H9 (cell line): ENCODE measurements around the gene MYOZ2. TPM values are rescaled to one million over a fixed set of nuclear protein-coding genes. Genes with fewer than 3 reads are reported as not detected.

Experiments
- DNase-seq: peaks from one replicate; pipeline ENCODE4 v3.0.0-alpha.2; 2017
- H2AFZ ChIP-seq: one replicate; pipeline ENCODE4 v1.6.1; 2013; ENCODE audit warnings: mild to moderate bottlenecking, low read length, control low read depth, moderate library complexity
- H2AK5ac ChIP-seq: 2 replicates; pipeline ENCODE4 v1.6.1; 2013; ENCODE audit warnings: low read length, control low read depth, mixed read lengths; ENCODE audit not compliant: insufficient read length
- H2BK120ac ChIP-seq: one replicate; pipeline ENCODE4 v1.6.1; 2013; ENCODE audit warnings: low read depth, mild to moderate bottlenecking, low read length, control low read depth, inconsistent platforms; ENCODE audit not compliant: poor library complexity, severe bottlenecking
- H2BK12ac ChIP-seq: 2 replicates; pipeline ENCODE4 v1.6.1; 2013; ENCODE audit warnings: low read length, control low read depth, mixed read lengths, low read depth; ENCODE audit not compliant: insufficient read length
- H2BK15ac ChIP-seq: 2 replicates; pipeline ENCODE4 v1.6.1; 2013; ENCODE audit warnings: low read depth, low read length, control low read depth
- H2BK20ac ChIP-seq: one replicate; pipeline ENCODE4 v1.6.1; 2013; ENCODE audit warnings: low read depth, mild to moderate bottlenecking, low read length, control low read depth, inconsistent platforms; ENCODE audit not compliant: poor library complexity, severe bottlenecking
- H2BK5ac ChIP-seq: 2 replicates; pipeline ENCODE4 v1.6.1; 2013; ENCODE audit warnings: low read length, control low read depth, mixed read lengths; ENCODE audit not compliant: insufficient read length
- H3K14ac ChIP-seq: 2 replicates; pipeline ENCODE4 v1.6.1; 2013; ENCODE audit warnings: low read length, control low read depth; ENCODE audit not compliant: insufficient read depth
- H3K18ac ChIP-seq: 2 replicates; pipeline ENCODE4 v1.6.1; 2013; ENCODE audit warnings: low read depth, mild to moderate bottlenecking, mixed read lengths, low read length, control low read depth; ENCODE audit not compliant: insufficient read length
- H3K23ac ChIP-seq: 2 replicates; pipeline ENCODE4 v1.6.1; 2013; ENCODE audit warnings: low read length, control low read depth, mixed read lengths, low read depth; ENCODE audit not compliant: insufficient read length
- H3K23me2 ChIP-seq: 2 replicates; pipeline ENCODE4 v1.6.1; 2013; ENCODE audit warnings: low read depth, mild to moderate bottlenecking, mixed read lengths, low read length, control low read depth; ENCODE audit not compliant: insufficient read length, poor library complexity, severe bottlenecking
- H3K27ac ChIP-seq: 2 replicates; pipeline ENCODE4 v1.5.1; 2013; ENCODE audit warnings: low read length, control low read depth, mixed read lengths, low read depth; ENCODE audit not compliant: insufficient read length
- H3K27me3 ChIP-seq: 2 replicates; pipeline ENCODE4 v1.6.1; 2013; ENCODE audit warnings: low read length, control low read depth, inconsistent platforms; ENCODE audit not compliant: insufficient read depth
- H3K4ac ChIP-seq: 2 replicates; pipeline ENCODE4 v1.6.1; 2013; ENCODE audit warnings: low read depth, mild to moderate bottlenecking, control low read depth, inconsistent platforms, low read length, moderate library complexity
- H3K4me1 ChIP-seq: 2 replicates; pipeline ENCODE4 v1.6.1; 2013; ENCODE audit warnings: low read length, control low read depth, inconsistent platforms; ENCODE audit not compliant: insufficient read depth
- H3K4me2 ChIP-seq: 2 replicates; pipeline ENCODE4 v1.6.1; 2013; ENCODE audit warnings: low read length, control low read depth, mixed read lengths; ENCODE audit not compliant: insufficient read length, insufficient read depth
- H3K56ac ChIP-seq: 2 replicates; pipeline ENCODE4 v1.6.1; 2013; ENCODE audit warnings: low read depth, mild to moderate bottlenecking, mixed read lengths, low read length, control low read depth; ENCODE audit not compliant: insufficient read length
- H3K79me1 ChIP-seq: 2 replicates; pipeline ENCODE4 v1.6.1; 2013; ENCODE audit warnings: low read depth, mild to moderate bottlenecking, moderate library complexity, low read length, control low read depth, inconsistent platforms; ENCODE audit not compliant: insufficient read depth, poor library complexity, severe bottlenecking
- H3K79me2 ChIP-seq: 2 replicates; pipeline ENCODE4 v1.6.1; 2013; ENCODE audit warnings: low read length, control low read depth, inconsistent platforms; ENCODE audit not compliant: insufficient read depth
- H3K9ac ChIP-seq: 2 replicates; pipeline ENCODE4 v1.6.1; 2013; ENCODE audit warnings: low read length, control low read depth, mixed read lengths; ENCODE audit not compliant: insufficient read length; ENCODE audit errors: extremely low read depth
- H3K9me3 ChIP-seq: one replicate; pipeline ENCODE4 v1.6.1; 2013; ENCODE audit warnings: low read depth, low read length, inconsistent platforms; ENCODE audit not compliant: control insufficient read depth
- H3T11ph ChIP-seq: one replicate; pipeline ENCODE4 v1.6.1; 2013; ENCODE audit warnings: mild to moderate bottlenecking, low read length, control low read depth, inconsistent platforms
- H4K20me1 ChIP-seq: one replicate; pipeline ENCODE4 v1.6.1; 2013; ENCODE audit not compliant: control insufficient read depth, insufficient read length, insufficient read depth
- H4K5ac ChIP-seq: 2 replicates; pipeline ENCODE4 v1.6.1; 2013; ENCODE audit warnings: low read depth, mild to moderate bottlenecking, mixed read lengths, low read length, control low read depth; ENCODE audit not compliant: insufficient read length
- H4K8ac ChIP-seq: replicated peaks from 2 replicates; pipeline ENCODE4 v1.6.1; 2013; ENCODE audit warnings: low read length, control low read depth, mixed read lengths, low read depth; ENCODE audit not compliant: insufficient read length
- H4K91ac ChIP-seq: 2 replicates; pipeline ENCODE4 v1.6.1; 2013; ENCODE audit warnings: low read depth, mild to moderate bottlenecking, moderate library complexity, mixed read lengths, low read length, control low read depth; ENCODE audit not compliant: insufficient read length
- H3K27ac Mint-ChIP-seq, 3 experiments: 2 replicates in 2 of 3; 3 replicates in 1 of 3; pipeline ENCODE4 v1.8.0; 2020 to 2021; ENCODE audit warnings: mixed read lengths in 3 of 3, mild to moderate bottlenecking in 1 of 3, moderate library complexity in 1 of 3
- H3K27me3 Mint-ChIP-seq: 2 replicates; pipeline ENCODE4 v1.8.0; 2021; ENCODE audit warnings: low read depth, mild to moderate bottlenecking, moderate library complexity, mixed read lengths
- H3K36me3 Mint-ChIP-seq, 3 experiments: 2 replicates in 2 of 3; 3 replicates in 1 of 3; pipeline ENCODE4 v1.8.0; 2020 to 2021; ENCODE audit warnings: low read depth in 3 of 3, mixed read lengths in 3 of 3; ENCODE audit not compliant: insufficient read depth in 1 of 3
- H3K4me1 Mint-ChIP-seq, 2 experiments: 2 replicates each; pipeline ENCODE4 v1.8.0; 2020; ENCODE audit warnings: mixed read lengths in 2 of 2
- H3K4me3 Mint-ChIP-seq, 2 experiments: 2 replicates in 1 of 2; 3 replicates in 1 of 2; pipeline ENCODE4 v1.8.0; 2020 to 2021; ENCODE audit warnings: mild to moderate bottlenecking in 2 of 2, mixed read lengths in 2 of 2, moderate library complexity in 1 of 2
- H3K9me3 Mint-ChIP-seq, 2 experiments: 2 replicates in 1 of 2; 3 replicates in 1 of 2; pipeline ENCODE4 v1.8.0; 2020; ENCODE audit warnings: mild to moderate bottlenecking in 2 of 2, mixed read lengths in 2 of 2, moderate library complexity in 1 of 2
- CTCF ChIP-seq: fragments of 200-600 bp; sonication (generic); conservative IDR thresholded peaks from 3 replicates; pipeline ENCODE4 v1.8.0; 2021; ENCODE audit warnings: antibody characterized with exemption, mild to moderate bottlenecking
- WGBS: extraction: QIAGEN DNeasy Blood & Tissue Kit; methylation state at CpG from one replicate; pipeline ENCODE4 v1.1.7; 2013; ENCODE audit warnings: missing lambda C conversion rate, low lambda C conversion rate, mixed read lengths; ENCODE audit not compliant: insufficient read length; ENCODE audit errors: extremely low coverage; 5-methylcytosine and 5-hydroxymethylcytosine counted together
- total RNA-seq: library from RNA; stranded (reverse); gene quantifications from 2 replicates; pipeline ENCODE4 v1.2.1, GENCODE V29; 2021

Gene MYOZ2
- total RNA-seq, 1 experiment from 2014 or later, result not detected

DNA sequence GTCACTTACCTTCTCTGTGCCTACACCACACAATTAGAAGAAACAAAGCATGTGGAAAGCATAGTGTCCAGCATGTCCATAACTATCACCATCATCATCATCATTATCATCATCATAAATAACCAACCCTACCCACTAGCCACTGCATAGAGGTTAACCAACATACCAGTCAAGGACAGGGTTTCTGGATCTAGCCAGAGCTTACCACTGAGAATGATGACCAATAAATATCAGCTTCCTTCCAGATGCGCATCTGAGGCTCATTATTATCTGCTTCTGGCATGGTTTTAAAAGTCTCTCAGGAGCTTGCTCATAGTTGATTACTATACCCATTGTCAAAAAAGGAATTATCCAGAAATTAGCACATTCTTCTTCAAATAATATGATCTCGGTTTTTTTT, 25.5 kb upstream of the MYOZ2 start:
- no peaks in the 10 kb centered on the region for H4K20me1 ChIP-seq
- no peak for TF ChIP-seq CTCF
- no peaks in the 10 kb centered on the region for H3K79me2 ChIP-seq
- DNase-seq, result no peak
- H3K4me2 ChIP-seq, result no peak overlapping the region
- Mint-ChIP-seq H3K27me3 (no peaks in the 10 kb centered on the region), H3K4me1 (peaks cover 7% of the 10 kb centered on the region in 2 experiments), H3K27ac (no peak overlapping the region), H3K36me3 (no peaks in the 10 kb centered on the region), H3K9me3 (no peaks in the 10 kb centered on the region), H3K4me3 (no peak overlapping the region)
- no peak overlapping the region for H3T11ph ChIP-seq
- no peak overlapping the region for H3K9ac ChIP-seq
- no peak overlapping the region for H2BK120ac ChIP-seq
- no peak overlapping the region for H2BK15ac ChIP-seq
- H3K23ac ChIP-seq, result no peak overlapping the region
- no peak overlapping the region for H4K5ac ChIP-seq
- no peaks in the 10 kb centered on the region for H3K4me1 ChIP-seq
- no peak overlapping the region for H3K18ac ChIP-seq
- no peak overlapping the region for H3K4ac ChIP-seq
- H4K8ac ChIP-seq, result no peak overlapping the region
- H4K91ac ChIP-seq, result no peak overlapping the region
- no peak overlapping the region for H3K27ac ChIP-seq
- no CpG with 5 or more reads among the region's 2 CpGs for WGBS
- no peak overlapping the region for H2AK5ac ChIP-seq
- no peaks in the 10 kb centered on the region for H3K23me2 ChIP-seq
- H3K27me3 ChIP-seq, result no peaks in the 10 kb centered on the region
- no peak overlapping the region for H2BK5ac ChIP-seq
- no peaks in the 10 kb centered on the region for H3K79me1 ChIP-seq
- no peaks in the 10 kb centered on the region for H3K9me3 ChIP-seq
- H2AFZ ChIP-seq, result no peak overlapping the region
- H2BK20ac ChIP-seq, result no peak overlapping the region
- H3K56ac ChIP-seq, result no peak overlapping the region
- no peak overlapping the region for H2BK12ac ChIP-seq
- H3K14ac ChIP-seq, result no peak overlapping the region
